ENCODE measurements around the gene PERM1.
A peak's percentile ranks its signal among the peaks of the same experiment; 100 is the strongest.

PERM1 gene

DNA sequence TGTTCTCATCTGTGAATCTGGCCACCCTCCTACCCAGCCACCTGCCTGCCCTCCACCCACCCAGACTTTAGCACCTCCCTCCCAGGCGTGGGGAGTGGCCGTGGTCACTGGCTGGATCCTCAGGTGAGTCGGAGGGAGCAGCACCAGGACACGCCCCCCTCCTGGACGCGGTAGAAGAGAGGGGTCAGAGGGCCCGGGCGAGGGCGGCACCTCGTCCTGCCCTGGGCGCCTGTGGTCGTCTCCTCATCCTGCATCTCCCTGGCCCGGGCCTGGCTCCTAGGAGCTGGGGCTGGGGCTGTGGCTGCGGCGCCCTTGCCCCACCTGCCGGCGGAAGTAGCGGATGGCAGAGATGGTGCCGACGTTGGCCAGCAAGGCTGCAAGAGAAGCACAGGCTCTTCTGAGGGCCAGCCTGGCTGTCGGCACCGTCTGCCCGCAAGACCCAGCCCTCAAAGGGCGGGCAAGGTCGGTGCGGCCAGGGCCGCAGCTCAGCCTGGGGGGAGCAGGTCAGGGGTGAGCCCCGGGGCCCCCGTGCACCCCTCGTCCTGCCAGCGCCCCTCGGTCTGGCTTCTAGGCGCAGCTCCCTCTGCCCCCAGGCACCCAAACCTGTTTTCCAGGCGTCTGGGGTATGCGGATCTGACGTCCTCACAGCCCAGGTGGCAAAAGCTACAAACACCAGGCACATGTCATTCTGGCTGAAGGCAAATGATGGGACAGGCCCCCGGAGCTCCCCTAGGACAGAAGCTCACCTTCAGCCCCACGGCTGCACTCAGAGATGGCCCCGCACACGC is 5.8 kb downstream of the PERM1 start:
- DNase-seq: peak; percentile 47

DNA sequence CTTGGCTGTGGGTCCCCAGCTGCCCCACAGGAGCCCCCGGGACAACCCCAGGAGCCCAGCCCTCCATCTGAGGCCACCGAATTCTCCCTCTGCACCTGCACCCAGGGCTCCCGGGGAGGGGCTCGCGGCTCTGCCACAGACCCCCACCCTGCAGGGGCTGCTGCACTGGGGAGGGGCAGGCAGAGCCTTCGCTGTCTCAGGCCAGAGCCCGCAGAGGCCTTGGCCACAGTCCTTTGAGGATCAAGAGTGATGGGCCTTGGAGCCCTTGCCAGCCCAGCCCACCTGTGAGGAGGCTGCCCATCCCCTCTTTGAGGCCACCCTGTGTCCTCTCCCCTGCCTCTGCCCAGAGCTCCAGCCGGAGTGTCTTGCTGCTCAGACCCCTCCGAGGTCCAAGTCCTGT is 6.5 kb downstream of the PERM1 start:
- no peak for DNase-seq

DNA sequence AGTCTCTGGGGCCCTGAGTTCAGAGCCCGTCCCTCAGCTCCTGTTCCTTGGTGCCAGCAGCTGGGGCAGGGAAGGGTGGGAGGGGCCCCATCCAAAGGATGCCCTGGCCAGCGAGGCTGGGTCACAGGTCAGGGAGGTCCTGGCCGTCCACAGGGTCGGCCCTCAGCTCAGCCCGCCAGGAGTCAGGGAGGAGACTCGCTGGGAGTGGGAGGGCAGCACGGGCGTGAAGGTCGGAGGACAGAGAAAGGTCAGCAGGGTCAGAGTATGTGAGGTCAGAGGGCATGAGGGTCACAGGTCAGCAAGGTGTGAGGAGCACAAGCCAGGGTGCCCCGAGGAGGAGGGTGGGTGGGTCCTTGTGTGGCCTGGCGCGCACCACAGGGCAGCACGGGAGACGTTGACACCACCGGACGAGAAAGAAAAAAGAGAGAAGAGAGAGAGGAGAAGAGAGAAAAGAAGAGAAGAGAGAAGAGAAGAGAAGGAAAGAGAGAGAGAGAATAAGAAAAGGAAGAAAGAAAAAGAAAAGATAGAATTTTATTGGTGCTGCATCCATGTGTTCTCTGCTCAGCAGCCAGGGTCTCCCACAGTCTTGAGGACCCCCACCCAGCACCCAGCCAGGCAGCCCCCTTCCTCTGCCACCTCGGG is 7.1 kb downstream of the PERM1 start:
- no peak for DNase-seq

DNA sequence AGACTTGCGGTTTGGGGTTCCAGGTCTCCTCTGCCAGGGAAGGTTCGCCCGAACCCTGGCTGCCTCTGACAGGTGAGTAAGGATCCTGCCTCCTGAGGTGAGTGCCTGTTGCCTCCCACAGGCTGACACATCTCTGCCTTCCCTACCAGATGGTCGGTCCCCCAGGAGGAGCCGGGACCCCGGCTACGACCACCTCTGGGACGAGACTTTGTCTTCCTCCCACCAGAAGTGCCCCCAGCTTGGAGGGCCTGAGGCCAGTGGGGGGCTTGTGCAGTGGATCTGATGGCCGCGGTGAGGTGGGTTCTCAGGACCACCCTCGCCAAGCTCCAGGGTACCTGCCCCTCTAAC is 7.6 kb downstream of the PERM1 start:
- no peak for DNase-seq

DNA sequence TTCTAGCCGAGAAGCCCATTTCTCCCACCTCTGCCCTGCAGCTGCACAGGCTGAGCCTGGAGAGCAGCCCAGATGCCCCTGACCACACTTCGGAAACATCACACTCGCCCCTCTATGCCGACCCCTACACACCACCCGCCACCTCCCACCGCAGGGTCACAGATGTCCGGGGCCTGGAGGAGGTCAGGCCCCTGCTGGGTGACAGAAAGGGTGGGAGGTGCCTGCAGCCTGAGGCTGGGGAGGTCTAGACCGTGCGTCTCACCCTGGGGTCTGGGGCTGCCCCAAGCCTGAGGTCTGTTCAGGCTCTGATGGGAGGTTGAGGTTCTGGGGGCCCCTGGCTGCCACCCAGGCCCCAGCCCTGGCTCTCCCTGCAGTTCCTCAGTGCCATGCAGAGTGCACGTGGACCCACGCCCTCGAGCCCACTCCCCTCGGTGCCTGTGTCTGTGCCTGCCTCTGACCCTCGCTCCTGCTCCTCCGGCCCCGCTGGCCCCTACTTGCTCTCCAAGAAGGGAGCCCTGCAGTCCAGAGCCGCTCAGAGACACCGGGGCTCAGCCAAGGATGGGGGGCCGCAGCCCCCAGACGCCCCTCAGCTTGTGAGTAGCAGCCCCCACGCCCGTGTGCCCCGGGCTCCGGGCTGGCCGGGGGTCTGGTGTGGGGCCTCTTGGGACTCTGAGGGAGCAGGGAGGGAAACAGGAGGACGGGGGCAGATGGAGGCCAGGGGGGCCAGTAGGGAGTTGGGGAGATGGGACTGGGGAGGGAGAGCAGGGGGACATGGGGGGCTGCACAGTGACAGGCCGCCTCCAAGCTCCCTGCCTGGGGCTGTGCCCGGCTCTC is 8.2 kb downstream of the PERM1 start:
- no peak for DNase-seq

DNA sequence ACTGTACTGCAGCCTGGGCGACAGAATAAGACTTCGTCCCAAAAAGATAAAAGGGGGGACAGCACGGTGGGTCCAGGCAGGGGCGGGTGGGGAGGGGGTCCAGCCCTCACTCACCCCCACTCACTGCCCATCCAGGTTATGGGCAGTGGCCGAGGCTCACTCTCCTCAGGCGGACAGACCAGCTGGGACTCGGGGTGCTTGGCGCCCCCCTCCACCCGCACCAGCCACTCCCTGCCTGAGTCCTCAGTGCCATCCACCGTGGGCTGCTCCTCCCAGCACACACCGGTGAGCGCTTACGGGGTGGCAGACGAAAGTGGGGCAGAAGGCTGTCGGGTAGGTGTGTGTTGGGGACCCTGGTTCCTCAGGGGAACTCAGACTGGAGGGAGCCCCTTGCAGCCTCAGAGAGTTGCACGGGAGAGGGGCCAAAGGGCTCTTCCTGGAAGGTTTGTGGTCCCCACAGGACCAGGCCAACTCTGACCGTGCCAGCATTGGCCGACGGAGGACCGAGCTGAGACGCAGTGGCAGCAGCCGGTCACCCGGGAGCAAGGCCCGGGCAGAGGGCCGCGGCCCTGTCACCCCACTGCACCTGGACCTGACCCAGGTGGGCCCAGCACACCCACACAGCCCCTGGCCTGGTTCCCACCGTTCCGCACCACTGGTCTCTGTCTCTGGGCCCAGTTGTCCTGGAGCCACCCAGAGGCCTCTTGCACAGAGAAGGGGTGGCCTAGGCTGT is 9.0 kb downstream of the PERM1 start:
- no peak for DNase-seq

DNA sequence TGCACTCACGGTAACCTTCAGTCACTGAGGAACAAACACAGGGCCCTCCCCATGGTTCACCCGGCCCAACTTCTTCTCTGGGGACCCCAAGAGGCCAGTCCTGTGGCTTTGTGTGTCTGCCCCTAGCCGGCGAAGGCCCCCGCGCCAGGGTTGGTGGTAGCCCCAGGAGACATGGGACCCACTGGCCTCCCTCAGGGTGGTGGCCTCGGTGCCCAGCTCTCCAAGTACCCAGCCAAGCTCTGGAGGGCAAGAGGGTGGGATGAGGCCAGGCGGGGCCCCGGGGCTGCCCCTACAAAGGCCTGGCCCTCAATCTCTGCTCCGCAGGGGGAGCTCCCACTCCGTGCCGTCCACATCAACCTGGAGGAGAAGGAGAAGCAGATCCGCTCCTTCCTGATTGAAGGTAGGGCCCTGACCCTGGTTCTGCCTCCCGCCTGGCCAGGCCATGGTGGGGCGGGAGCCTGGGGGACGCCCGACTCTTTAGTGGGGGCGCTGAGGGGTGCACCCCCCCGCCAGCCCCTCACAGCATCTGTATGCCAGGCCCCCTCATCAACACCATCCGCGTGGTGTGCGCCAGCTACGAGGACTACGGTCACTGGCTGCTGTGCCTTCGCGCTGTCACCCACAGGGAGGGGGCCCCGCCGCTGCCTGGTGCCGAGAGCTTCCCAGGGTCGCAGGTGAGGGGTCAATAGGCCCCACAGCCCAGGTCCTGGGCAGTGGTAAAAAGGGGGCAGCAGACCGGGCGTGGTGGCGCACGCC is 10.0 kb downstream of the PERM1 start:
- no peak for DNase-seq

DNA sequence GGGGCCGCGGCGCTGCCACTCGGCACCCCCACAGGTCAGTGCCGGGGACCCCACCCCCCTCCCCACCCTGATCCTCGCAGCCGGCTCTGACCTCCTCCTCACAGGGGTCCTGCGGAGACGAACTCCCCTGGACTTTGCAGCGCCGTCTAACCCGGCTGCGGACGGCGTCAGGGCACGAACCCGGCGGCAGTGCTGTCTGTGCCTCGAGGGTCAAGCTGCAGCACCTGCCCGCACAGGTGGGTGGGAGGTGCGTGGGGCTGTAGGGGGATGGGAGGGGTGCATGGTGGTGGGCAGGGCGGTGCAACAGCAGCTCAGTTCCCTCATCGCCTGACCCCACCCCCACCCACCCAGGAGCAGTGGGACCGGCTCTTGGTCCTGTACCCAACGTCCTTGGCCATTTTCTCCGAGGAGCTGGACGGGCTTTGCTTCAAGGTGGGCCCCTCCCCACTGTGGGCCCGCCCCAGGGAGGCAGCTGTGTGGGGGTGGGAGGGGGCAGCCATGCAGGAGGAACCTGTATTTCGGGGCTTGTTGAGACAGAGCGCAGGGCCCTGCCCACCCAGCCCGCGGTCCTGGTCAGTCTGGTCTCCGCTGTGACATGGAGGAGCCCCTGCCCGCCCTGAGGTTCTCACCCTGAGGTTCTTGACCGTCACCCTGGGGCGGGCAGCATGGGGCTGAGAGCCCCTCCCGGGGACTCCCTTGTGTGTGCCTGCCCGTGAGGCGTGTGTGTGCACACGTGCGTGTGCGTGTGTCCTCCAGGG is 10.7 kb downstream of the PERM1 start:
- no peak for DNase-seq

DNA sequence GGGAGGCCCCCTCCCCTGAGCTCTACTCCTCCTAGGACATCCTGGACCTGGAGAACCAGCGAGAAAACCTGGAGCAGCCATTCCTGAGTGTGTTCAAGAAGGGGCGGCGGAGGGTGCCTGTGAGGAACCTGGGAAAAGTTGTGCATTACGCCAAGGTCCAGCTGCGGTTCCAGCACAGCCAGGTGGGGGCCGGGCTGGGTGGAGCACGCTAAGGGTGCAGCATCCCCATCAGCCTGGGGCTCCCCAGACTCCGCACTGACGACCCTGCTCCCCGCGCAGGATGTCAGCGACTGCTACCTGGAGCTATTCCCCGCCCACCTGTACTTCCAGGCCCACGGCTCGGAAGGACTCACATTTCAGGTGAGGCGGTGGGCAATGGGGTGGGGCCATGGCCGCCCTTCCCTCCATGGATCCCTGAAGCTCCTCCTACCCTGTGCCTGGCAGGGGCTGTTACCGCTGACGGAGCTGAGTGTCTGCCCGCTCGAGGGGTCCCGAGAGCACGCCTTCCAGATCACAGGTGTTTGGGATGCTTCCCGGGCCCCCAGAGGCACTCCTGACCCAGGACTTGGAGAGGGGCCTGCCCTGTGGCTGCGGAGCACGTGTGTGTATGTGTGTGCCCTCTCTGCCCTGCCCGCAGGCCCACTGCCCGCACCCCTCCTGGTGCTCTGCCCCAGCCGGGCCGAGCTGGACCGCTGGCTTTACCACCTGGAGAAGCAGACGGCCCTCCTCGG is 11.5 kb downstream of the PERM1 start:
- no peak for DNase-seq

DNA sequence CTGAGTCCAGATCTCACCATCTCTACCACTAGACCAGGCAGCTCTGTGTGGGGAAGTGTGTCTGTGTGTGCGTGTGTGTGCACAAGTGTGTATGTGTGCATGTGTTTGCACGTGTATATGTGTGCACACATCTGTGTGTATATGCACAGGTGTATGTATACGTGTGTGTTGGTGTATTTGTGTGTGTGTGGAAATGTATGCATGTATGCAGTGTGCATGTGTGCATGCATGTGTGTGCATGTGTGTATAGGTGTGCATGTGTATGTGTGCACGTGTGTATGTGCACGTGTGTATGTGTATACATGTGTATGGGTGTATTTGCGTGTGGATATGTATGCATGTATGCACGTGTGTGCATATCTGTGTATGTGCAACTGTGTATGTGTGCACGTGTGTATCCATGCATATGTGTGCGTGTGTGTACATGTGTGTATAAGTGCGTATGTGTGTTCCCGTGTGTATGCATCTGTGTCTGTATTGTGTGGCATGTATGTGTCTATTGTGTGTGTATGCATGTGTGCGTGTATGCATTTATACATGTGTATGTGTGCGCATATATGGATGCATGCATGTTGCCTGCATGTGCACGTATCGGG is 12.5 kb downstream of the PERM1 start:
- DNase-seq: no peak

DNA sequence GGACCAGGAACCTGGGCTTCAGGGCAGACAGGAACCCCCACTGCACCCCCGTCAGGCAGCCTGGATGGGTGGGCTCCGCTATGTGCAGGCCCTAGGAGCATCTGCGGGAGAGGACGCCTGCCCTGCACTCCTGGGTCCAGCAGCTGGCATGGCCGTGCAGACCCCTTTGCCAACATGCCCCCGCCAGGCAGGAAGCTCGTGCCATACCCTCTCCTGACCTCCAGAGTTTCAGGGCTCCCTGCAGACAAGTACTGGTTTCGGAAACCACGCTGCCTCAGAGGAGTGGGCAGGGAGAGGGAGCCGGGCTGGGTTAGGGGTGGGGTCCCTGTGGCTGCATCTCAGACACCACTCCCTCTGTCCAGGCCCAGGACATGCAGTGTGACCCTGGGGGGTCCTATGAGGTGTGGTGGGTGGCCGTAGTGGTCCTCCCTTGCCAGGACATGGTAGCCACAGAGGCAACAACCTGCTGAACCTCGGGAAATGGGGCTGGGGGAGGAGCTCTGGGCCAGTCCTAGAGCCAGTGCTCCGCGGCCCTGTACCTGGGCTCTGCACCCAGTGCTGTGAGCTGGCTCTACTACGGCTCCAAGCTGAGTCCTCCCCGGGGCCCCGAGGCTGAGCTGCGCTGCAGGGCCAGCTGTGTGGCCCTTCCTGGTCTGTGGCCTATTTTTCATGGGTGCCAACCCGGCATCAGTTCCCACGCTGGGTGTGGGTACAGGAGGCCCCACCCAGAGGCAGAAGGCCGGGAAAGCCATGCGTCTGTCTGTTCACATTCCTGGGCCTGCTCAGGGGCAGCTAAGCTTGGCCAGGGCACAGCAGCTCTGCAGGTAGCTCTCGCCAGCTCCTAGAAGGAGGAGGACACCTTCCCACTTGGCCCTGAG is 14.2 kb downstream of the PERM1 start:
- no peak for DNase-seq

DNA sequence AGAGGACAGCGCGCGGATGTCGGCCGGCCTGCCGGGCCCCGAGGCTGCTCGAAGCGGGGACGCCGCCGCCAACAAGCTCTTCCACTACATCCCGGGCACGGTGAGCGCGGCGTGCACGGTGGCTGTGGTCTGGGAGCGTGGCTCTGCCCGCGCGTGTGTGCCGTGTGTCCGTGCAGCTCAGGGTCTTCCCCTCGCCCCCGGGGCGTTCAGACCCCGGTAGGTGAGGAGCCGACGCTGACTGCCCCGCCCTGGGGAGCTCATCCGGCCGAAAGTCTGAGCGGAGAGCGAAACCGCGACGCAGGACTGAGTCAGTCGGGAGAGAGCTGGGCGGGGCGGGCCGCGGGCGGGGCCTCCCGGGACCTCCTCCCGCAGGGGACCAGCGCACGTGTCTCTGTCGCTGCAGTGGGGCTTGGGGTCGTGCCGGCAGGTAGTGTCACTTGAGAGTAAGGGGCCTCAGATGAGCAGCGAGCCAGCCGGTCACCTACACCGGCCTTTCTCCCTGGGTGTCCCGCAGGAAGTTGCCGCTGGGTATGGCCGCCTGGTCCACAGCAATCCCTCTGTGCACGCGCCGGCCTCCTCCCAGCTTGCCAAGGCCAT is 15.1 kb downstream of the PERM1 start:
- peak; percentile 80 for DNase-seq

DNA sequence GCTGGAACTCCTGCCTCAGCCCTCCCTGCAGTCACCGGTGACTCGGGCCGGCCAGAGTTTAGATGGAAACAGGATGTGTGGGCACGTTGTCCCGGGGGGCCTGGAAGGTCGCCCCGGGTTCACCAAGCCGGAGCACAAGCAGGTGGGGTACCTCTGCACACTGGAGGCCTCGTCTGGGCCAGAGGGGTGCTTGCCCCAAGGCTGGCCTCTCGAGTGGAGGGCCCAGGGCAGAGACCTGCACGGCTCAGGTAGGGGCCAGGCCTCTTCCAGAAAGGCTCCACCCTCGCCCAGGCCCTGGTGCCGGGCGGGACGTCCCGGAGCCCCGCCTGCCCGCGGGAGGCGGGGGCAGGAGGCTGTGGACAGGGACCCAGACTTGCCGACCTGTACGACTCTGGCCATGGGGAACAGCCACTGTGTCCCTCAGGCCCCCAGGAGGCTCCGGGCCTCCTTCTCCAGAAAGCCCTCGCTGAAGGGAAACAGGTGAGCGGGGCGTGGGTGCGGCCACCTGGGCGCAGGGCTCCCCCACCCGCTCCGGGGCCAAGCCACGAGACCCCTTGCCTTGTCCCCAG is 15.7 kb downstream of the PERM1 start, which contains the start of gene PLEKHN1:
PLEKHN1 (plus strand) TSS at position 348 of the 569 bp plus-strand sequence; CDS start at position 398, 50 bp downstream.
- DNase-seq: no peak

DNA sequence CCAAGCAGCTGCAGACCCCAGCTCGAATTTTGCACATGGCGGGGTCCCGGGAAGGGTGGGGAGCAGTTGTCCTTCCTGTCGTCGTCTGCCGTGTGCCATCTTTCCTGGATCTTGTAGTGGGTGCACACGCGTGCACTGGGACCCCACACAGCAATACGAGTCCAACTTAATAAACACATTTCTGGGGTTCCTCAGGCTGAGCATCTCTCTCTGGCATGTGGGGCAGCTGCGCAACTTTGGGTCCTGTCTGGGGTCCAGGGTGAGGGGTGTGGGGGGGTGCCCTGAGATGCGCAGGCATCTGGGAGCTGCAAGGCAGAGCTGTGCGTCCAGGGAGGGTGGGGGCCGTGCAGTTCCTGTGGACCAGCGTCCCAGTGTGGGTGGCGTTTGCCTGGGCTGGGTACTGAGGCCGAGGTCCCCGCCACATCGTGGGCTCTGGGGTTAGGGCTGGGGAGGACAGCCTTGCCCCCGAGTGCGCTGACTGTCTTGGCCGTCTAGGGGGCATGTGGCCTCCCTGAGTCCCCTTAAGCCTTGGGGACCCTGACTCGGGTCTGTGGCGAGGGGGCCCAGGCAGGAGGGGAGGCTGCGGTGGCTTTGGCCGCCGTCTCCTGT is 16.3 kb downstream of the PERM1 start:
- no peak for DNase-seq

DNA sequence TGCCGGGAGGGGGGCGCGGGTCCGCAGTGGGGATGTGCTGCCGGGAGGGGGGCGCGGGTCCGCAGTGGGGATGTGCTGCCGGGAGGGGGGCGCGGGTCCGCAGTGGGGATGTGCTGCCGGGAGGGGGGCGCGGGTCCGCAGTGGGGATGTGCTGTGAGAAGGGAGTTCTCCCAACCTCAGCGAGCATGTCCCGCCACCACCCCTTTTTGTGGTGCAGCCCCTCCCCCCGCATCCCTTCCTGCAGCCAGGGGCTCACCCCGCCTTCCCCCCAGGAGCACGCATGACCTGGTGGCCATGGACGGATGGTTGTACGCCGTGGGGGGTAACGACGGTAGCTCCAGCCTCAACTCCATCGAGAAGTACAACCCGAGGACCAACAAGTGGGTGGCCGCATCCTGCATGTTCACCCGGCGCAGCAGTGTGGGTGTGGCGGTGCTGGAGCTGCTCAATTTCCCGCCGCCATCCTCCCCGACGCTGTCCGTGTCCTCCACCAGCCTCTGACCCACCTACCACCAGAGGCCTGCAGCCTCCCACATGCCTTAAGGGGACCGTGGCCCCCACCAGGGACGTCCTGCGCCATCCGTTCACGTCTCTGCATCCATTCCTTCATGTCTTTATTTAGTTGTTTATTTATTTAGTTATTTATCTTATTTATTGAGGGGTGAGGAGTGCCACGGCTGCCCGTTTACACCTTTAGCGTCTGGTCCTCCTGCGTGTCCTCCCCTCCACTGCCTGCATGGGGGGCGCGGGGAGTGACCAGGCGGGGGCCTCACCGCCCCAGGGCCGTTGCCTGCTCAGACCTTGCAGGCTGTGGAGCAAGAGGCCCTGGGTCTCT is 17.0 kb downstream of the PERM1 start:
- no peak for DNase-seq

DNA sequence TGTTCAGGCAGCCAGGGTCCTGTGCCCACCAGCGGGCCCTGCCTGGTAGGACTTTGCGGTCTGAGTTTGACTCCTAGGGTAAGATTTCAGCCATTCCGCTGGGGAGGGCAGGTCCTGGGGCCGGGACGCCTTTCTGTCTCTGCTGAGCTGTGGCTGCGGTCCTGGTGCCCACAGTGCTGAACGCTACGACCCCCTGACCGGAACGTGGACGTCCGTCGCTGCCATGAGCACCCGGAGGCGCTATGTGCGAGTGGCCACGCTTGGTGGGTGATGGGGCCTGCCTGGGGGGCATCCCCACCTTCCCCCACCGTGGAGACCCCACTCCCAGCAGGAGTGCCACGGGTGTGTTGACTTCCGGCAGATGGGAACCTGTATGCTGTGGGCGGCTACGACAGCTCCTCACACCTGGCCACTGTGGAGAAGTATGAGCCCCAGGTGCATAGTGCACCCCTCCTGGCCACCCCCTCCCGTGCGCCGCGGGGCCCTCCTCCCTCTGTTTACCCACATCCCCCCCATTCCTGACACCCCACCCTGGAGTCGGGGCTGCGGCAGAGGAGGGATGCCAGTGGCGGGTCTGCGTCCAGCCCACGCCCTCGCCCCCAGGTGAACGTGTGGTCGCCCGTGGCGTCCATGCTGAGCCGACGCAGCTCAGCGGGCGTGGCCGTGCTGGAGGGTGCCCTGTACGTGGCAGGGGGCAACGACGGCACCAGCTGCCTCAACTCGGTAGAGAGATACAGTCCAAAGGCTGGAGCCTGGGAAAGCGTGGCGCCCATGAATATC is 18.0 kb downstream of the PERM1 start:
- DNase-seq: no peak

Measured in activated T-cell treated with anti-CD3 and anti-CD28 coated beads for 4 hours (primary cell).